GM18526 (cell line): ENCODE data around the gene NARF.

Experiments
- POLR2A ChIP-seq: IDR thresholded peaks from 3 replicates; pipeline ENCODE4 v1.6.1; 2011; ENCODE audit not compliant: insufficient read length; ENCODE audit errors: extremely low read depth

NARF gene

GRCh38 chr17:82424001-82424862 lies 34.3 kb upstream of the NARF start:
- no peak for TF ChIP-seq POLR2A

- TF ChIP-seq POLR2A, result no peak
Observed at GRCh38 chr17:82424863-82425159, 33.7 kb upstream of the NARF start.

GRCh38 chr17:82428546-82428945 lies 30.0 kb upstream of the NARF start:
- no peak for TF ChIP-seq POLR2A

GRCh38 chr17:82429824-82430223 lies 28.7 kb upstream of the NARF start:
- no peak for TF ChIP-seq POLR2A

GRCh38 chr17:82432017-82432416 lies 26.5 kb upstream of the NARF start:
- TF ChIP-seq POLR2A, result no peak

- no peak for TF ChIP-seq POLR2A
Observed at GRCh38 chr17:82433560-82434215, 24.9 kb upstream of the NARF start.

- TF ChIP-seq POLR2A, result no peak
Observed at GRCh38 chr17:82434216-82434565, 24.4 kb upstream of the NARF start.

- TF ChIP-seq POLR2A, result no peak
Observed at GRCh38 chr17:82435103-82435502, 23.4 kb upstream of the NARF start.

- TF ChIP-seq POLR2A, result no peak
Observed at GRCh38 chr17:82435601-82436583, 22.6 kb upstream of the NARF start.

- no peak for TF ChIP-seq POLR2A
Observed at GRCh38 chr17:82436601-82437324, 21.8 kb upstream of the NARF start.

- TF ChIP-seq POLR2A, result no peak
Observed at GRCh38 chr17:82437325-82437668, 21.2 kb upstream of the NARF start.

GRCh38 chr17:82438401-82439193 lies 19.9 kb upstream of the NARF start:
- no peak for TF ChIP-seq POLR2A

- TF ChIP-seq POLR2A, result no peak
Observed at GRCh38 chr17:82439194-82439828, 19.2 kb upstream of the NARF start.

GRCh38 chr17:82439829-82440365 lies 18.6 kb upstream of the NARF start:
- no peak for TF ChIP-seq POLR2A
